ENCODE measurements around the gene KIAA1210.

GRCh38 chrX:119030990-119031389 lies 96.6 kb downstream of the KIAA1210 start:
- TF ChIP-seq CTCF (conservative IDR thresholded peaks at IDR 0.05) (no peak), EZH2 (IDR thresholded peaks at IDR 0.05; ENCODE audit: low read depth) (no peak)

Data from PC-9 (cell line).